Measurements from ENCODE around the gene SLC11A2. TPM values are rescaled to one million over a fixed set of nuclear protein-coding genes. Genes with fewer than 3 reads are reported as not detected.

The SLC11A2 gene
- total RNA-seq, 5 donors from 2014 or later (not counting 1 experiment from before 2014, with no cell fraction given), result 46.5 to 62.2 (median 52.3) TPM

GRCh38 chr12:51023625-51024382 lies 2.4 kb downstream of the SLC11A2 start:
- Mint-ChIP-seq H3K27ac (peak overlapping the region; percentile 98), H3K36me3 (no peaks in the 10 kb centered on the region), H3K4me1 (peaks cover 71 to 82% (median 74%) of the 10 kb centered on the region in 3 donors), H3K27me3 (no peaks in the 10 kb centered on the region), H3K4me3 (peak overlapping the region; percentile 96 to 99 (median 98)), H3K9me3 (no peaks in the 10 kb centered on the region)
- ChIA-PET CTCF (interaction anchor here in 1 of 2 donors (0.5 to 0.6 kb wide), 2 partner anchors 237 to 373 kb away, joined by 7 to 9 read pairs; no protein-coding TSS in a partner anchor), POLR2A (no interaction called here)
- H3K27ac ChIP-seq (ENCODE audit: low read length), result peak overlapping the region; percentile 77
- no peak for DNase-seq
- no peaks in the 10 kb centered on the region for H3K36me3 ChIP-seq (ENCODE audit: control insufficient read depth in 2 of 2, extremely low read depth in 1 of 2, insufficient read depth in 1 of 2, low read length in 1 of 2)
- no peaks in the 10 kb centered on the region for H3K9me3 ChIP-seq
- peaks cover 0 to 2% of the 10 kb centered on the region in 2 experiments for H3K27me3 ChIP-seq (replicated peaks in 1 of 2; ENCODE audit: control insufficient read depth in 2 of 2, extremely low read depth in 1 of 2, insufficient read depth in 2 of 2, low read length in 1 of 2)
- no peak for ATAC-seq (replicated peaks in 1 of 4)
- WGBS (ENCODE audit: insufficient coverage), result no CpG with 5 or more reads among the region's 4 CpGs
- peaks cover 29 to 54% of the 10 kb centered on the region in 2 experiments for H3K4me1 ChIP-seq (ENCODE audit: control insufficient read depth in 1 of 2, extremely low read depth in 1 of 2, insufficient read depth in 2 of 2, low read length in 2 of 2)
- H3K4me3 ChIP-seq (ENCODE audit: control insufficient read depth in 1 of 2, extremely low read depth in 1 of 2, low read length in 1 of 2), result peak overlapping the region in 1 of 2 donors; percentile 85

DNA sequence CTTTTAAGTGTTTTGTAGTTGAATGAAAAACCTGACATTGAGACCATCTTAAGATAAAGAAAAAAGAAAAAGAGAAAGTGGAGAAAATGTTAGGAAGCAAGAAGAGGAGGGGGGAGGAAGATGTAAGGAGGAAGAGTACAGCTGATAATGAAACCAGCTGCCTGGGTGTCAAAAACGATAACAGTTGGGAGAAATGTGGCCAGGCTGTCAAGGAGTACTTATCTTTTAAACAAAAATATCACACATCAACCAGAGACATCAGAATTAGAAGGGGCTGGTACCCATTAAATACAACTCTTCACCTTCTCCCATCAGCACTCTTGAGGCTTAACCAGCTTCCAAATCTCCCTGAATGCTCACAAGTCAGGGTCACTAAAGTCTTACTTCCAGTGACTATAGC lies 4.5 kb downstream of the SLC11A2 start:
- H3K27ac ChIP-seq (ENCODE audit: low read length), result no peak overlapping the region
- POLR2A ChIA-PET, result interaction anchor here (0.5 to 1.0 kb wide), 3 partner anchors 27 to 1600 kb away, joined by 3 to 4 read pairs (median 3); no protein-coding TSS in a partner anchor
- no peak for DNase-seq

GRCh38 chr12:51020448-51021182 lies 5.6 kb downstream of the SLC11A2 start:
- no CpG with 5 or more reads among the region's 7 CpGs for WGBS (ENCODE audit: insufficient coverage)
- no peak overlapping the region for H3K27ac ChIP-seq (ENCODE audit: low read length)
- no peak for DNase-seq
- peak in 1 of 4 experiments; percentile 15 for ATAC-seq (replicated peaks in 1 of 4)
- no peaks in the 10 kb centered on the region for H3K27me3 ChIP-seq (replicated peaks in 1 of 2; ENCODE audit: control insufficient read depth in 2 of 2, extremely low read depth in 1 of 2, insufficient read depth in 2 of 2, low read length in 1 of 2)
- ChIA-PET CTCF (no interaction called here), POLR2A (interaction anchor here in 1 of 2 donors (0.7 kb wide), 1 partner anchor 28 kb away, joined by 4 read pairs; no protein-coding TSS in a partner anchor)
- H3K36me3 ChIP-seq (ENCODE audit: control insufficient read depth in 2 of 2, extremely low read depth in 1 of 2, insufficient read depth in 1 of 2, low read length in 1 of 2), result no peaks in the 10 kb centered on the region
- H3K9me3 ChIP-seq, result no peaks in the 10 kb centered on the region
- Mint-ChIP-seq H3K4me3 (peak overlapping the region in 1 of 3 donors; percentile 28), H3K27ac (peak overlapping the region in 1 of 2 donors; percentile 52), H3K36me3 (no peaks in the 10 kb centered on the region), H3K9me3 (no peaks in the 10 kb centered on the region), H3K27me3 (no peaks in the 10 kb centered on the region), H3K4me1 (peaks cover 63 to 65% (median 65%) of the 10 kb centered on the region in 3 donors)
- peaks cover 30 to 36% of the 10 kb centered on the region in 2 experiments for H3K4me1 ChIP-seq (ENCODE audit: control insufficient read depth in 1 of 2, extremely low read depth in 1 of 2, insufficient read depth in 2 of 2, low read length in 2 of 2)
- no peak overlapping the region for H3K4me3 ChIP-seq (ENCODE audit: control insufficient read depth in 1 of 2, extremely low read depth in 1 of 2, low read length in 1 of 2)

More for the DNA sequence above, 4.5 kb downstream of the SLC11A2 start:
- Mint-ChIP-seq H3K36me3 (no peaks in the 10 kb centered on the region), H3K27me3 (no peaks in the 10 kb centered on the region), H3K27ac (peak overlapping the region; percentile 52 to 61), H3K4me3 (peak overlapping the region; percentile 3 to 28 (median 28)), H3K4me1 (peaks cover 68 to 74% (median 68%) of the 10 kb centered on the region in 3 donors), H3K9me3 (no peaks in the 10 kb centered on the region)
- ATAC-seq (replicated peaks in 1 of 4), result no peak
- WGBS (ENCODE audit: insufficient coverage), result no CpG with 5 or more reads among the region's 1 CpG
- CTCF ChIA-PET, result interaction anchor here (0.6 to 1.5 kb wide), 5 partner anchors 9 to 279 kb away, joined by 3 to 4 read pairs (median 4); no protein-coding TSS in a partner anchor
- no peaks in the 10 kb centered on the region for H3K9me3 ChIP-seq
- H3K36me3 ChIP-seq (ENCODE audit: control insufficient read depth in 2 of 2, extremely low read depth in 1 of 2, insufficient read depth in 1 of 2, low read length in 1 of 2), result no peaks in the 10 kb centered on the region
- peaks cover 30 to 44% of the 10 kb centered on the region in 2 experiments for H3K4me1 ChIP-seq (ENCODE audit: control insufficient read depth in 1 of 2, extremely low read depth in 1 of 2, insufficient read depth in 2 of 2, low read length in 2 of 2)
- H3K27me3 ChIP-seq (replicated peaks in 1 of 2; ENCODE audit: control insufficient read depth in 2 of 2, extremely low read depth in 1 of 2, insufficient read depth in 2 of 2, low read length in 1 of 2), result no peaks in the 10 kb centered on the region
- H3K4me3 ChIP-seq (ENCODE audit: control insufficient read depth in 1 of 2, extremely low read depth in 1 of 2, low read length in 1 of 2), result no peak overlapping the region

DNA sequence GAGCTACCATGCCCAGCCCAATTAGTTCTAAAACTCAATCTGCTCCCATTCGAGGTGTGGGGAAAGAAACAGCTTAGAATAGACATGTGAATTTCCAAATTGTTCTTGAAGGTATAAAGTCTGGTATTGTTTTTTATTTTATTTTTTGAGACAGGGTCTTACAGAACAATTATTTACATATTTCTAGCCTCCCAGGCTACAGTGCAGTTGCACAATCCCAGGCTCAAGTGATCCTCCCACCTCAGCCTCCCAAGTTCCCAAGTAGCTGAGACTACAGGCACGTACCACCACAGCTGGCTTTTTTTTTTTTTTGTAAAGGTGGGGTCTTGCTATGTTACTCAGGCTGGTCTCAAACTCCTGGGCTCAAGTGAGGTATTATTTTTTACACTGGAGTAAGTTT lies 6.3 kb downstream of the SLC11A2 start:
- ChIA-PET POLR2A (interaction anchor here in 1 of 2 donors (0.7 to 0.8 kb wide), 3 partner anchors 28 to 275 kb away, joined by 3 to 4 read pairs (median 3); no protein-coding TSS in a partner anchor), CTCF (interaction anchor here in 1 of 2 donors (1.4 kb wide), 1 partner anchor 194 kb away, joined by 4 read pairs; no protein-coding TSS in a partner anchor)
- Histone ChIP-seq H3K36me3 (ENCODE audit: control insufficient read depth in 2 of 2, extremely low read depth in 1 of 2, insufficient read depth in 1 of 2, low read length in 1 of 2) (no peaks in the 10 kb centered on the region), H3K4me3 (ENCODE audit: control insufficient read depth in 1 of 2, extremely low read depth in 1 of 2, low read length in 1 of 2) (no peak overlapping the region), H3K9me3 (no peaks in the 10 kb centered on the region), H3K27me3 (replicated peaks in 1 of 2; ENCODE audit: control insufficient read depth in 2 of 2, extremely low read depth in 1 of 2, insufficient read depth in 2 of 2, low read length in 1 of 2) (no peaks in the 10 kb centered on the region), H3K27ac (ENCODE audit: low read length) (no peak overlapping the region), H3K4me1 (ENCODE audit: control insufficient read depth in 1 of 2, extremely low read depth in 1 of 2, insufficient read depth in 2 of 2, low read length in 2 of 2) (peaks cover 25 to 32% of the 10 kb centered on the region in 2 experiments)
- ATAC-seq (replicated peaks in 1 of 4), result no peak
- H3K4me1 Mint-ChIP-seq, result peaks cover 58 to 60% (median 58%) of the 10 kb centered on the region in 3 donors
- DNase-seq, result no peak
- H3K9me3 Mint-ChIP-seq, result no peaks in the 10 kb centered on the region
- no peak overlapping the region for H3K4me3 Mint-ChIP-seq
- no peaks in the 10 kb centered on the region for H3K27me3 Mint-ChIP-seq
- WGBS (ENCODE audit: insufficient coverage), result no CpG with 5 or more reads among the region's 2 CpGs
- H3K27ac Mint-ChIP-seq, result no peak overlapping the region
- no peaks in the 10 kb centered on the region for H3K36me3 Mint-ChIP-seq

- Mint-ChIP-seq H3K27ac (peak overlapping the region in 1 of 2 donors; percentile 19), H3K27me3 (no peaks in the 10 kb centered on the region), H3K36me3 (no peaks in the 10 kb centered on the region), H3K4me1 (peaks cover 48 to 51% (median 49%) of the 10 kb centered on the region in 3 donors), H3K9me3 (no peaks in the 10 kb centered on the region), H3K4me3 (no peak overlapping the region)
- ATAC-seq (replicated peaks in 1 of 4), result peak in 1 of 4 experiments; percentile 54
- Histone ChIP-seq H3K4me1 (ENCODE audit: control insufficient read depth in 1 of 2, extremely low read depth in 1 of 2, insufficient read depth in 2 of 2, low read length in 2 of 2) (peaks cover 17 to 28% of the 10 kb centered on the region in 2 experiments), H3K36me3 (ENCODE audit: control insufficient read depth in 2 of 2, extremely low read depth in 1 of 2, insufficient read depth in 1 of 2, low read length in 1 of 2) (no peaks in the 10 kb centered on the region), H3K27me3 (replicated peaks in 1 of 2; ENCODE audit: control insufficient read depth in 2 of 2, extremely low read depth in 1 of 2, insufficient read depth in 2 of 2, low read length in 1 of 2) (no peaks in the 10 kb centered on the region), H3K4me3 (ENCODE audit: control insufficient read depth in 1 of 2, extremely low read depth in 1 of 2, low read length in 1 of 2) (no peak overlapping the region), H3K27ac (ENCODE audit: low read length) (no peak overlapping the region), H3K9me3 (no peaks in the 10 kb centered on the region)
- no peak for DNase-seq
- POLR2A ChIA-PET, result interaction anchor here in 1 of 2 donors (0.8 kb wide), 1 partner anchor 276 kb away, joined by 3 read pairs; no protein-coding TSS in a partner anchor
- WGBS (ENCODE audit: insufficient coverage), result 100% methylated on average over 1 of the region's 2 CpGs
- CTCF ChIA-PET, result interaction anchor here (0.5 to 1.4 kb wide), 2 partner anchors 193 kb away, joined by 4 read pairs; no protein-coding TSS in a partner anchor
These were observed 7.2 kb downstream of the SLC11A2 start for GRCh38 chr12:51018956-51019355.

GRCh38 chr12:51017452-51017851 lies 8.7 kb downstream of the SLC11A2 start:
- no peak overlapping the region for H3K4me3 Mint-ChIP-seq
- Histone ChIP-seq H3K27me3 (replicated peaks in 1 of 2; ENCODE audit: control insufficient read depth in 2 of 2, extremely low read depth in 1 of 2, insufficient read depth in 2 of 2, low read length in 1 of 2) (no peaks in the 10 kb centered on the region), H3K36me3 (ENCODE audit: control insufficient read depth in 2 of 2, extremely low read depth in 1 of 2, insufficient read depth in 1 of 2, low read length in 1 of 2) (no peaks in the 10 kb centered on the region), H3K4me1 (ENCODE audit: control insufficient read depth in 1 of 2, extremely low read depth in 1 of 2, insufficient read depth in 2 of 2, low read length in 2 of 2) (peaks cover 17 to 18% of the 10 kb centered on the region in 2 experiments), H3K27ac (ENCODE audit: low read length) (no peak overlapping the region), H3K4me3 (ENCODE audit: control insufficient read depth in 1 of 2, extremely low read depth in 1 of 2, low read length in 1 of 2) (no peak overlapping the region), H3K9me3 (no peaks in the 10 kb centered on the region)
- POLR2A ChIA-PET, result interaction anchor here in 1 of 2 donors (0.5 kb wide), 1 partner anchor 31 kb away, joined by 3 read pairs; no protein-coding TSS in a partner anchor
- no peaks in the 10 kb centered on the region for H3K36me3 Mint-ChIP-seq
- H3K27me3 Mint-ChIP-seq, result no peaks in the 10 kb centered on the region
- no peaks in the 10 kb centered on the region for H3K9me3 Mint-ChIP-seq
- CTCF ChIA-PET, result no interaction called here
- no peak overlapping the region for H3K27ac Mint-ChIP-seq
- DNase-seq (no peak), ATAC-seq (replicated peaks in 1 of 4) (no peak)
- H3K4me1 Mint-ChIP-seq, result peaks cover 48 to 51% (median 49%) of the 10 kb centered on the region in 3 donors

Data from T-cell (primary cell).